Ectodermal cell (in vitro differentiated cells): Measurements from ENCODE around the gene ERO1B.
"Not testable (repeated sequence)": the region's sequence is repeated elsewhere in the genome, so short reads cannot be mapped to it uniquely, and the experiment has no call there.

Experiments
- H3K27ac ChIP-seq: 2 replicates; pipeline ENCODE4 v1.7.0; 2013; ENCODE audit warnings: mild to moderate bottlenecking, low read depth, low read length; ENCODE audit not compliant: insufficient read depth, poor library complexity, severe bottlenecking
- H3K27me3 ChIP-seq: 2 replicates; pipeline ENCODE4 v1.7.0; 2013; ENCODE audit warnings: mild to moderate bottlenecking, low read length; ENCODE audit not compliant: insufficient read depth, control insufficient read depth, poor library complexity, severe bottlenecking
- H3K36me3 ChIP-seq: one replicate; pipeline ENCODE4 v1.7.0; 2013; ENCODE audit warnings: low read length; ENCODE audit not compliant: control insufficient read depth, insufficient read depth
- H3K4me1 ChIP-seq: one replicate; pipeline ENCODE4 v1.7.0; 2013; ENCODE audit warnings: low read length; ENCODE audit not compliant: control insufficient read depth, insufficient read depth
- H3K4me3 ChIP-seq: 2 replicates; pipeline ENCODE4 v1.7.0; 2013; ENCODE audit warnings: low read depth, low read length, control low read depth; ENCODE audit not compliant: insufficient read depth
- H3K9me3 ChIP-seq: 2 replicates; pipeline ENCODE4 v1.7.0; 2013; ENCODE audit warnings: mild to moderate bottlenecking, low read length, moderate library complexity; ENCODE audit not compliant: control insufficient read depth
- WGBS, 2 experiments: methylation state at CpG; one replicate each; pipeline ENCODE4 v1.1.7; 2013; ENCODE audit warnings: missing lambda C conversion rate in 2 of 2; 5-methylcytosine and 5-hydroxymethylcytosine counted together

Gene ERO1B

GRCh38 chr1:236315518-236315917 is 33.8 kb upstream of the ERO1B start:
- Histone ChIP-seq H3K9me3 (no peaks in the 10 kb centered on the region), H3K4me3 (no peak overlapping the region), H3K27ac (no peak overlapping the region), H3K36me3 (no peaks in the 10 kb centered on the region), H3K27me3 (no peaks in the 10 kb centered on the region), H3K4me1 (no peaks in the 10 kb centered on the region)
- WGBS, 2 experiments: 91 to 93% methylated on average over 2 of the region's 2 CpGs

- 86% methylated on average over 9 of the region's 10 CpGs for WGBS, 2 experiments
Observed at GRCh38 chr1:236315092-236315491, 33.3 kb upstream of the ERO1B start.

GRCh38 chr1:236314050-236314449 is 32.3 kb upstream of the ERO1B start:
- not testable (repeated sequence) for H3K4me3 ChIP-seq, H3K27me3 ChIP-seq, H3K9me3 ChIP-seq, H3K4me1 ChIP-seq, H3K27ac ChIP-seq, H3K36me3 ChIP-seq
- 96% methylated on average over 5 of the region's 5 CpGs for WGBS, 2 experiments

More at GRCh38 chr1:236315092-236315491, 33.3 kb upstream of the ERO1B start:
- H3K4me1 ChIP-seq: no peaks in the 10 kb centered on the region
- H3K4me3 ChIP-seq: no peak overlapping the region
- H3K27ac ChIP-seq: no peak overlapping the region
- H3K27me3 ChIP-seq: no peaks in the 10 kb centered on the region
- H3K9me3 ChIP-seq: no peaks in the 10 kb centered on the region
- no peaks in the 10 kb centered on the region for H3K36me3 ChIP-seq

GRCh38 chr1:236313427-236313826 is 31.7 kb upstream of the ERO1B start:
- no peaks in the 10 kb centered on the region for H3K9me3 ChIP-seq
- H3K27me3 ChIP-seq: no peaks in the 10 kb centered on the region
- H3K4me3 ChIP-seq: no peak overlapping the region
- no peak overlapping the region for H3K27ac ChIP-seq
- no peaks in the 10 kb centered on the region for H3K4me1 ChIP-seq
- WGBS, 2 experiments: 89% methylated on average over 2 of the region's 2 CpGs; no CpG with 5 or more reads in 1 of the 2 experiments
- H3K36me3 ChIP-seq: no peaks in the 10 kb centered on the region

GRCh38 chr1:236311040-236311439 is 29.3 kb upstream of the ERO1B start:
- Histone ChIP-seq H3K4me3 (no peak overlapping the region), H3K27ac (no peak overlapping the region), H3K27me3 (no peaks in the 10 kb centered on the region), H3K9me3 (no peaks in the 10 kb centered on the region), H3K36me3 (no peaks in the 10 kb centered on the region), H3K4me1 (no peaks in the 10 kb centered on the region)
- WGBS, 2 experiments: 89 to 92% methylated on average over 3 of the region's 4 CpGs

GRCh38 chr1:236308827-236309226 is 27.1 kb upstream of the ERO1B start:
- Histone ChIP-seq H3K4me1 (no peaks in the 10 kb centered on the region), H3K4me3 (no peak overlapping the region), H3K27me3 (no peaks in the 10 kb centered on the region), H3K36me3 (no peaks in the 10 kb centered on the region), H3K27ac (no peak overlapping the region), H3K9me3 (no peaks in the 10 kb centered on the region)
- WGBS, 2 experiments: 95 to 96% methylated on average over 4 to 5 of the region's 5 CpGs

- no peaks in the 10 kb centered on the region for H3K27me3 ChIP-seq
- H3K4me1 ChIP-seq: no peaks in the 10 kb centered on the region
- H3K27ac ChIP-seq: no peak overlapping the region
- no peaks in the 10 kb centered on the region for H3K36me3 ChIP-seq
- 76 to 85% methylated on average over 6 of the region's 6 CpGs for WGBS, 2 experiments
- no peak overlapping the region for H3K4me3 ChIP-seq
- no peaks in the 10 kb centered on the region for H3K9me3 ChIP-seq
Observed at GRCh38 chr1:236307435-236307834, 25.7 kb upstream of the ERO1B start.

- H3K36me3 ChIP-seq: no peaks in the 10 kb centered on the region
- no peaks in the 10 kb centered on the region for H3K27me3 ChIP-seq
- no peaks in the 10 kb centered on the region for H3K9me3 ChIP-seq
- no peak overlapping the region for H3K27ac ChIP-seq
- WGBS, 2 experiments: 87 to 100% methylated on average over 4 of the region's 4 CpGs
- H3K4me1 ChIP-seq: no peaks in the 10 kb centered on the region
- no peak overlapping the region for H3K4me3 ChIP-seq
Observed at GRCh38 chr1:236304682-236305081, 22.9 kb upstream of the ERO1B start.

GRCh38 chr1:236303675-236304074 is 21.9 kb upstream of the ERO1B start:
- H3K36me3 ChIP-seq: no peaks in the 10 kb centered on the region
- 93 to 94% methylated on average over 4 of the region's 4 CpGs for WGBS, 2 experiments
- H3K4me3 ChIP-seq: no peak overlapping the region
- no peak overlapping the region for H3K27ac ChIP-seq
- no peaks in the 10 kb centered on the region for H3K4me1 ChIP-seq
- H3K27me3 ChIP-seq: no peaks in the 10 kb centered on the region
- no peaks in the 10 kb centered on the region for H3K9me3 ChIP-seq

GRCh38 chr1:236302941-236303340 is 21.2 kb upstream of the ERO1B start:
- H3K36me3 ChIP-seq: no peaks in the 10 kb centered on the region
- no peak overlapping the region for H3K4me3 ChIP-seq
- H3K4me1 ChIP-seq: no peaks in the 10 kb centered on the region
- H3K27me3 ChIP-seq: no peaks in the 10 kb centered on the region
- WGBS, 2 experiments: 98 to 100% methylated on average over 2 of the region's 2 CpGs
- H3K27ac ChIP-seq: no peak overlapping the region
- no peaks in the 10 kb centered on the region for H3K9me3 ChIP-seq

- Histone ChIP-seq H3K27me3 (no peaks in the 10 kb centered on the region), H3K4me3 (no peak overlapping the region), H3K4me1 (no peaks in the 10 kb centered on the region), H3K9me3 (no peaks in the 10 kb centered on the region), H3K36me3 (no peaks in the 10 kb centered on the region), H3K27ac (no peak overlapping the region)
- WGBS, 2 experiments: 56 to 61% methylated on average over 2 of the region's 2 CpGs
Observed at GRCh38 chr1:236301958-236302335, 20.2 kb upstream of the ERO1B start.
